ENCODE data around the gene AZU1. TPM values are rescaled to one million over a fixed set of nuclear protein-coding genes. Genes with fewer than 3 reads are reported as not detected.
"Not testable (repeated sequence)": the region's sequence is repeated elsewhere in the genome, so short reads cannot be mapped to it uniquely, and the experiment has no call there.

AZU1 gene
- total RNA-seq, 1 experiment from 2014 or later = 1.6 TPM

- H3K4me2 ChIP-seq (ENCODE audit: insufficient read depth, insufficient read length, low read length); H2BK15ac ChIP-seq (ENCODE audit: low read depth, low read length); H3K23ac ChIP-seq (ENCODE audit: insufficient read length, low read depth, low read length); H4K5ac ChIP-seq (ENCODE audit: insufficient read length, low read depth, low read length); H3K79me2 ChIP-seq (ENCODE audit: insufficient read depth, low read length); H3K23me2 ChIP-seq (ENCODE audit: insufficient read length, low read depth, low read length, poor library complexity, severe bottlenecking); H3K56ac ChIP-seq (ENCODE audit: insufficient read length, low read depth, low read length); H2AFZ ChIP-seq (ENCODE audit: low read length); H4K91ac ChIP-seq (ENCODE audit: insufficient read length, low read depth, low read length); H3K27ac Mint-ChIP-seq; H3K14ac ChIP-seq (ENCODE audit: insufficient read depth, low read length); H4K20me1 ChIP-seq (ENCODE audit: control insufficient read depth, insufficient read depth, insufficient read length); H3K9ac ChIP-seq (ENCODE audit: extremely low read depth, insufficient read length, low read length); H3K9me3 ChIP-seq (ENCODE audit: control insufficient read depth, low read depth, low read length); H3K4ac ChIP-seq (ENCODE audit: low read depth, low read length); H2BK120ac ChIP-seq (ENCODE audit: low read depth, low read length, poor library complexity, severe bottlenecking); H3K79me1 ChIP-seq (ENCODE audit: insufficient read depth, low read depth, low read length, poor library complexity, severe bottlenecking); H3K27me3 ChIP-seq (ENCODE audit: insufficient read depth, low read length); H2BK12ac ChIP-seq (ENCODE audit: insufficient read length, low read depth, low read length); H3K4me1 Mint-ChIP-seq; H2BK20ac ChIP-seq (ENCODE audit: low read depth, low read length, poor library complexity, severe bottlenecking); H3K9me3 Mint-ChIP-seq; H3K27me3 Mint-ChIP-seq (ENCODE audit: low read depth); H2AK5ac ChIP-seq (ENCODE audit: insufficient read length, low read length); H3T11ph ChIP-seq (ENCODE audit: low read length); DNase-seq; H3K27ac ChIP-seq (ENCODE audit: insufficient read length, low read depth, low read length); H3K4me1 ChIP-seq (ENCODE audit: insufficient read depth, low read length); H2BK5ac ChIP-seq (ENCODE audit: insufficient read length, low read length); H3K18ac ChIP-seq (ENCODE audit: insufficient read length, low read depth, low read length); H4K8ac ChIP-seq (replicated peaks; ENCODE audit: insufficient read length, low read depth, low read length): not testable (repeated sequence)
- WGBS (ENCODE audit: extremely low coverage, insufficient read length, low lambda C conversion rate) = no CpG with 5 or more reads among the region's 24 CpGs
- Mint-ChIP-seq H3K4me3 (peak overlapping the region in 1 of 2 experiments; percentile 10; a peak in 1 of 5 replicates), H3K36me3 (ENCODE audit: insufficient read depth in 1 of 3, low read depth in 3 of 3) (peaks cover 32 to 59% (median 45%) of the 10 kb centered on the region in 3 experiments)
Measured at GRCh38 chr19:878751-879561, 51.3 kb downstream of the AZU1 start.
